Effector memory CD4-positive, alpha-beta T cell (primary cell): ENCODE data around the gene IFIT2.

ENCODE experiments used
- DNase-seq, 3 donors: peaks; one replicate each; pipeline ENCODE4 v3.0.0-alpha.2; 2020
- H3K27ac ChIP-seq: 2 replicates; pipeline ENCODE4 v1.7.0; 2013; ENCODE audit warnings: mild to moderate bottlenecking, low read length, moderate library complexity; ENCODE audit not compliant: insufficient read depth, poor library complexity, severe bottlenecking
- H3K27me3 ChIP-seq: replicated peaks from 2 replicates; pipeline ENCODE4 v1.7.0; 2013; ENCODE audit warnings: mild to moderate bottlenecking, low read length; ENCODE audit not compliant: insufficient read depth, control insufficient read depth, poor library complexity, severe bottlenecking
- H3K36me3 ChIP-seq: 2 replicates; pipeline ENCODE4 v1.7.0; 2013; ENCODE audit warnings: mild to moderate bottlenecking, low read length, moderate library complexity; ENCODE audit not compliant: control insufficient read depth, insufficient read depth
- H3K4me1 ChIP-seq: 2 replicates; pipeline ENCODE4 v1.7.0; 2013; ENCODE audit warnings: low read length, mild to moderate bottlenecking; ENCODE audit not compliant: control insufficient read depth, insufficient read depth, poor library complexity, severe bottlenecking
- H3K4me3 ChIP-seq: 2 replicates; pipeline ENCODE4 v1.7.0; 2013; ENCODE audit warnings: low read length, low read depth, mild to moderate bottlenecking; ENCODE audit not compliant: insufficient read depth, poor library complexity, severe bottlenecking
- H3K9me3 ChIP-seq: 2 replicates; pipeline ENCODE4 v1.7.0; 2013; ENCODE audit warnings: mild to moderate bottlenecking, low read length, moderate library complexity; ENCODE audit not compliant: control insufficient read depth

Gene IFIT2

GRCh38 chr10:89296220-89296648 is 5.6 kb upstream of the IFIT2 start:
- DNase-seq = no peak
- Histone ChIP-seq H3K27ac (no peak overlapping the region), H3K4me1 (peaks cover 3% of the 10 kb centered on the region)

DNA sequence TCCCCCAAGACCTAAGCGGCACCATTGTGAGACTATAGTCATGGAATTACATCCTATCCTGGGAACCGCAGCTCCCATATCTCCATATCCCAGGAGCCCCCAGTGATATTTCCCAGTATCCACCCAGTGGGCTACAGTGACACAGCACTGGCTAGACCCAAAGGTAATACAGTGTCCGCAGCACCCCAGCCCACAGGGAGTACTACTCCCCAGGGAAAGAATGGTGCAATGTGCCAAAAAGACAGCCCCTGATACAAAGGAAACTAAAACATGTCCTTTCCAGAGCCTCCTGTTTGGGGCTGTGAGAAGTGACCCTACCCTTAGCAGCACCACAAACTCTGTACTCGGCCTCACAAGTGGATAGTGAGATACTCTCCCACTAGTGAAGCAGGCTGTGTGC is 4.5 kb upstream of the IFIT2 start:
- no peaks in the 10 kb centered on the region for H3K36me3 ChIP-seq
- no peaks in the 10 kb centered on the region for H3K27me3 ChIP-seq
- no peak for DNase-seq
- no peaks in the 10 kb centered on the region for H3K9me3 ChIP-seq
- peaks cover 3% of the 10 kb centered on the region for H3K4me1 ChIP-seq
- no peak overlapping the region for H3K4me3 ChIP-seq
- no peak overlapping the region for H3K27ac ChIP-seq

More at GRCh38 chr10:89296220-89296648, 5.6 kb upstream of the IFIT2 start:
- H3K27me3 ChIP-seq = no peaks in the 10 kb centered on the region
- H3K4me3 ChIP-seq = no peak overlapping the region
- H3K36me3 ChIP-seq = no peaks in the 10 kb centered on the region
- H3K9me3 ChIP-seq = no peaks in the 10 kb centered on the region

DNA sequence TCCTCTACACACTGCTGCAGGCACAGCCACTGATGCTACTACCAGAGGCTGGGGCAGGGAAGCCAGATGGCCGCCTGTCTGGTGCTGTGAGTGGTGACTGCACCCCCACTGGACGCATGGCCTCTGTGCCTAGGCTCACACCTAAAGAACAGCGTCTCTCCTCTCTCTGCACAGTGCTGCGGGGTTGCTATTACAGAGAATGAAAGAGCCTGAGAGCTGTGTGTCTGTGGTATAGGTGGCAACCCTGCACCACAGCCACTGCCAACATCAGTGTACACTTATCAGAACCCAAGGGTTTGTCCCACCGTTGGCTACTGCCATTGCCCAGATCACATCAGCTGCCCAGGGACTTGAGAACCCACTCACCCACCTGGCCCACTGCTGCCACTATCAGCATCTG is 4.1 kb upstream of the IFIT2 start:
- no peak overlapping the region for H3K27ac ChIP-seq
- peaks cover 3% of the 10 kb centered on the region for H3K4me1 ChIP-seq
- no peaks in the 10 kb centered on the region for H3K36me3 ChIP-seq
- H3K4me3 ChIP-seq = no peak overlapping the region
- no peaks in the 10 kb centered on the region for H3K9me3 ChIP-seq
- H3K27me3 ChIP-seq = no peaks in the 10 kb centered on the region
- no peak for DNase-seq

DNA sequence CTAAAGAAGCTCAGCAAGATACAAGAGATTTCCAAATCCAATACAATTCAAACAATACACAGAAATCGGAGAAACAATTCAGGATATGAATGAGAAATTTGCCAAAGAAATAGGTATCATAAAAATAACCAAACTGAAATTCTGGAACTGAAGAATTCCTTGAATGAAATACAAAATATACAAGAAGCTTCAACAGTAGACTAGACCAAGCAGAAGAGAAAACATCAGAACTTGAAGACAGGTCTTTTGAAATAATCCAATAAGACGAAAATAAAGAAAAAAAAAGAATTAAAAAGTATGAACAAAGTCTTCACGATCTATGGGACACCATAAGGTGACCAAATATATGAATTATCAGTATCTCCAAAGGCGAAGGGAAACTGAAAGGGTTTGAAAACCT is 2.8 kb upstream of the IFIT2 start:
- Histone ChIP-seq H3K4me3 (no peak overlapping the region), H3K27ac (no peak overlapping the region), H3K4me1 (peaks cover 14% of the 10 kb centered on the region), H3K9me3 (no peaks in the 10 kb centered on the region), H3K36me3 (no peaks in the 10 kb centered on the region), H3K27me3 (no peaks in the 10 kb centered on the region)
- no peak for DNase-seq

GRCh38 chr10:89301232-89301631 is 614 bp upstream of the IFIT2 start:
- DNase-seq = no peak
- Histone ChIP-seq H3K4me3 (peak overlapping the region; percentile 57), H3K36me3 (peaks cover 6% of the 10 kb centered on the region), H3K27ac (peak overlapping the region; percentile 84), H3K9me3 (no peaks in the 10 kb centered on the region), H3K27me3 (no peaks in the 10 kb centered on the region), H3K4me1 (peaks cover 12% of the 10 kb centered on the region)

DNA sequence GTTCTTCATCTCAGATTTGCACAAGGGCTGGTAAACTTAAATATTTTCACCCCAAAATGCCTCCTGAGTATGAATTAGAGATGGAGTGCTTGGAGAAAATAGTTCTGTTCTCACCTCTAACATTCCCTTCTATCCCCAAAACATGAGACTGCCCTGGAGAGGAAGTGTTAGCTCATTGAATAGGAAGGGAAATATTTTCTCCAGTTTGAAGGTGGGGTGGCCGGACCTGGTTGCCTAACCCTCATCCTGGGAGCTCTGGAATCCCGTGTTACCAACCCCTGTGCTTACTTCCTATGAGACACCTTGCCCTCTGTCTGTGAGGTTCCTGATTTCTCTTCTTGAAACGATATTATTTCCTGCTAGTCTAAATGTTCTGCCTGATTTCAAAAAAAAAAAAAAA is 779 bp downstream of the IFIT2 start:
- H3K27ac ChIP-seq = peak overlapping the region; percentile 84
- peak overlapping the region; percentile 57 for H3K4me3 ChIP-seq
- DNase-seq = no peak
- no peaks in the 10 kb centered on the region for H3K27me3 ChIP-seq
- H3K36me3 ChIP-seq = peaks cover 19% of the 10 kb centered on the region
- H3K4me1 ChIP-seq = peaks cover 12% of the 10 kb centered on the region
- no peaks in the 10 kb centered on the region for H3K9me3 ChIP-seq

DNA sequence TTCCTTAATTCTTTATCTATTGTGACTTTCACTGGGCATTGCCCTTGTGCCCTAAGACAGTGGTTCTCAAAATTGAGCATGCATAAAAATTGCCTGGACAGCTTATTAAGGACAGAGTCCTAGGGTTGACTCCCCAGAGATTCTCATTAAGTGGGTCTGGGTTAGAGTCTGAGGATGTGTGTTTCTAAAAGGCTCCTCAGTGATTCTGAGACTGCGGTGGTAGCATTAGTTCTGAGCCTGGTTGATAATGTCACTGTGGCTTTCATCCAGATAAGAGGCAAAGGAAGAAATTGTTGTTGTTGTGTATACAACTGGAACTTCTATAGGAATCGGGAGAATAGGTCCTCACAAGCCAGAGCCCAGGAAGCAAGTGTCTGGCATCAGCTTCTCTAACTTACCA is 1.3 kb downstream of the IFIT2 start:
- H3K36me3 ChIP-seq = peaks cover 22% of the 10 kb centered on the region
- H3K27me3 ChIP-seq = no peaks in the 10 kb centered on the region
- no peaks in the 10 kb centered on the region for H3K9me3 ChIP-seq
- H3K4me1 ChIP-seq = peaks cover 12% of the 10 kb centered on the region
- DNase-seq = no peak
- peak overlapping the region; percentile 5 for H3K4me3 ChIP-seq
- no peak overlapping the region for H3K27ac ChIP-seq

- Histone ChIP-seq H3K36me3 (peaks cover 22% of the 10 kb centered on the region), H3K27me3 (no peaks in the 10 kb centered on the region), H3K4me3 (no peak overlapping the region), H3K27ac (no peak overlapping the region), H3K9me3 (no peaks in the 10 kb centered on the region), H3K4me1 (peaks cover 12% of the 10 kb centered on the region)
- no peak for DNase-seq
Observed at GRCh38 chr10:89304026-89304425, 2.2 kb downstream of the IFIT2 start.

DNA sequence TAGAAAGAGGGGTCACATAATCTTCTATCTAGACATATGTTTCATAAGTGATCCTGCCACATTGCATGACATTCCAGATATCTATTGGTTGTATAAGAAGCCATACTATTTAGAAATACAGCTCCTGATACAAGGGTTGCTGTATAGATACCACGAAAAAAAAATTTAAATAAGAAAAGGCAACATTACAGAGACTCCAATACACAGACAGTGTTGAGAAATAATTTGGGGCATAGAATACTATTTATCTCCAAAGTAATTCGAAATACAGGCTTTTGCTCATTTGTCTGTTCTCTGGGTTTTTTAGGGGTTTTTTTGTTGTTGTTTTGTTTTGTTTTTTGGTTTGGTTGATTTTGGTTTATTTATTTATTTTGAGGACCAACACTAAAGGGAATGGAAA is 2.6 kb downstream of the IFIT2 start:
- Histone ChIP-seq H3K4me3 (no peak overlapping the region), H3K9me3 (no peaks in the 10 kb centered on the region), H3K27ac (no peak overlapping the region), H3K36me3 (peaks cover 22% of the 10 kb centered on the region), H3K4me1 (peaks cover 12% of the 10 kb centered on the region), H3K27me3 (no peaks in the 10 kb centered on the region)
- no peak for DNase-seq

- Histone ChIP-seq H3K36me3 (peaks cover 22% of the 10 kb centered on the region), H3K27me3 (no peaks in the 10 kb centered on the region), H3K9me3 (no peaks in the 10 kb centered on the region), H3K4me3 (no peak overlapping the region), H3K4me1 (peaks cover 12% of the 10 kb centered on the region), H3K27ac (no peak overlapping the region)
- DNase-seq = no peak
Observed at GRCh38 chr10:89304925-89305324, 3.1 kb downstream of the IFIT2 start.
